HG02970 (cell line): ENCODE results near the gene RAD51D.
"Not testable (repeated sequence)": the region's sequence is repeated elsewhere in the genome, so short reads cannot be mapped to it uniquely, and the experiment has no call there.

Experiments
- ATAC-seq: cut with Tn5 transposase; IDR thresholded peaks from one replicate; pipeline ENCODE4 v1.9.1; 2021; ENCODE audit warnings: mild to moderate bottlenecking, moderate library complexity, moderate number of reproducible peaks; ENCODE audit not compliant: unreplicated experiment, low FRiP score

RAD51D gene

GRCh38 chr17:35073183-35073790, 46.4 kb downstream of the RAD51D start:
- no peak for ATAC-seq

DNA sequence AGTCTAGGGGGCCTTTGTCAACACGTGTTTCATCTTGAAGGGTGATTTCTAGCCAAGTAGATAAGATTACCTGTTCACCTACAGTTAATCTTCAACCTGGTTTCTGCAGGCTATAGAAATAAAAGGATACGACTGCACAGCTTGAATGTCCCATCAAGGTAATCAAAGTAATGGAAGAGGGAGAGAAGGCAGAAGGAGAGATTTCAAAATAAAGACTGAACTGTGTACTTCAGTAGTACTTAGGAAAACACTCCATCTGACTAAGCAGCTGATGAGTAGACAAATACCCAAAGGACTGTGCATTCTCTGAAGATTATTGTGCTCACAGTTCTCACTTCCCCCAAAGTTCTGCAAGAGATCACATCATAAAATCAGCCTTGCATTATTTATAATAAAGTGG, 50.3 kb downstream of the RAD51D start:
- ATAC-seq: no peak

GRCh38 chr17:35068249-35068648, 51.4 kb downstream of the RAD51D start:
- ATAC-seq: no peak

DNA sequence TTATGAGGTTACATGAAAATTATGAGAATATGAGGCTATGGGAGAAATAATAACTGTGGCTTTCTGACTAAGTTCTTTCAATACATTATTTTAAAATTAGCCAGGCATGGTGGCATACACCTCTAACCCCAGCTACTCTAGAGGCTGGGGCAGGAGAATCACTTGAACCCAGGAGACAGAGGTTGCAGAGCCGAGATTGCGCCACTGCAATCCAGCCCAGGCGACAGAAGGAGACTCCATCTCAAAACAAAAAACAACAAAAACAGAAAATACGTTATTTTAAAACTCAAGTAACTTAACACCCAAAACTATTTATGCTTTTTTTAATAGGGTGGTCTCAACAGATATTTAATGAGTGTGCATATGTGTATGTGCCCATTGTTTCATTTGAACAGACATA, 53.8 kb downstream of the RAD51D start:
- no peak for ATAC-seq

DNA sequence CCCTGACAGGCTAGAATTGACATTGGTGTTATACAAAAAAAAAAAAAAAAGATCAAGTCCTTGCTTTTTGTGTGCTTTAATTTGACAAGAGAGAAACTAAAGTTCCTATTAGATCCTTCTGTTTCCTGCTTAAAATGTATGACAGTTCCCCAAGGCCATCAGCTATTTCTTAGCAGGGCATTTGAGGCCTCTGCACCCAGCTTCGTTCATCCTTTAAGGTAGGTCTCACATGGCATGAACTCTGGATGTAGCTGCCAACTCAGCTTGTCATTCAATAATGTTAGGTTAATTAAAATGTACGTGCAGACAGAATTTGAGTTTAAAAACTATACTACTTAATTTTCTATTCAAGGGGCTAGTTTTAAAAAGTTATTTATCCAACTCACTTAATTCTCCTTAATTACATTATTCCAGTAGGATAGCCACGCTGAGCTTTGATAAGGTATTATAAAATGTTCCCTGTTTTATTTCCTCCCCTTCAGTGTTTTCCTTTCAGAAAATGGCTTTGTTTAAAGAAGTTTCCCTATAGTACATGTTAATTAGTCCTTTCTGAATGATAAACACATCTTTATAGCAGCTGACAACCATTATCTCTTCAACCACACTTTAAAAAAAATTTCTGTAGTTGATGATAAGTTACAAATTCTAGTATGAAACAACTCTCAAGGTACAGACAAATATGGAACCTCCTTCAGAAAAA, 55.0 kb downstream of the RAD51D start:
- no peak for ATAC-seq

- ATAC-seq: peak; percentile 80
Measured at GRCh38 chr17:35063514-35064223, 56.0 kb downstream of the RAD51D start, which contains the start of gene RFFL. Gene RFFL, minus strand, starts transcription at chr17:35063707. Its CDS starts 37,154 bp downstream, at chr17:35026553.

- no peak for ATAC-seq
Measured at GRCh38 chr17:35062308-35062707, 57.4 kb downstream of the RAD51D start.

DNA sequence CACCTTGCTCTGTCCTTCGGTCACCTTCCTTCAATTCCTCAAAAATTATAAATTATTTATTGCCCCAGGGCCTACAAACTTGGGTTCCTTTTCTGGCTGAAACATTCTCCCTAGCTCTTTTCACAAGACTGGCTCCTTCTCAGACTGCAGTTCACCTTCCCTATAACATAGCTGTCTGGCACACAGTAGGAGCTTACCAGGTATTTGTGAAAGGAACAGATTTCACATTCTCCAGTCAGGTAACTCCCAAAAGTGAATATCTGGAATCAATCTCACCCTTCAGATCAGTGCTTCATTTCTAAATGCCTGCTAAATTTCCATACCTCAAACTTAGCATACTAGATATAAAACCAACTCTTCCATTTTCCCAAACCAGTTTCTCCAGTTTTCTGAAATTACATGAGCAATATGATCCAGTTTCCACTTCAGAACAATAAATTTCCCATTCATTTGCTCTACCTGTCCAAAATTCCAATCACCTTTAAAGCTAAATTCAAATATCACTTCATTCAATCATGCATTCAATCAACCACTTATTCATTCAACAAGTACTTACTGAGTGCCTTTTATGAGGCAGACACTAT, 62.2 kb downstream of the RAD51D start:
- ATAC-seq: no peak

DNA sequence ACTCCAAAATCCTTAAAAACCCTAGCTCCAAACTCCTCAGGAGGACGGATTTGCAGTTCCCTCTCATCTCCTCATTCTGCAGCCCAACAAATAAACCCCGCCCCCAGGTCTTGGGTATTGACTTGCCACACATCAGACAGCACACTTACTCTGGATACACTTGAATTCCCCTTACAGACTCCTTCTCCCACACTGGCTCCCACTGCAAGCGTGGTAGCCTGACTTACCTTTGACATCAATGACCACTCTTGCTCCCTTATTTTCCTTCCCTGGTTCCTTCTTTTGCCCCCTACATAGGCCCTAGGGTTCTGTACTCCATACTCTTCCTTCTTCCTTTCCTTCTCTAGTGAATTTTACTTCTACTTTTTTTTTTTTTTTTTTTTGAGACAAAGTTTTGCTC, 63.6 kb downstream of the RAD51D start:
- ATAC-seq: no peak

DNA sequence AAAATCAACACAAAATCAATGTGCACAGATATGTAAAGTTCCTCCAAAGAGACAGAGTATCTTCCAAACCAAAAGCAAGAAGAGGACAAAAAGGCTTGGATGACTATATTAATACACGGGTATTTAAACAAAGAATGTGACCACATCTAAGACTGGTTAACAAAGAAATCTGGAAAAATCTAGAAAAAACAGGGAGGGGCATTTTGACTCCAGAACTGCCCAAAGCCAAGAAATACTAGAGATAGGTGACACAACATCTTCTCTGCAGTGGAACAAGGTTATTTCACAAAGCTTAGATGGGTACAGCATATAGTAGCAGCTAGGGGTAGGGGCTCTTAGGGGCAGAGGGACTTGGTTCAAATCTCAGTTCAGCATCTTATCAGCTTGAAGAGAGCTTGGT, 66.5 kb downstream of the RAD51D start:
- ATAC-seq: no peak

- no peak for ATAC-seq
Measured at GRCh38 chr17:35052780-35053179, 66.9 kb downstream of the RAD51D start.

GRCh38 chr17:35052241-35052610, 67.4 kb downstream of the RAD51D start:
- ATAC-seq: no peak

GRCh38 chr17:35051579-35052240, 68.0 kb downstream of the RAD51D start:
- no peak for ATAC-seq

GRCh38 chr17:35051183-35051578, 68.5 kb downstream of the RAD51D start:
- ATAC-seq: no peak

- ATAC-seq: no peak
Measured at GRCh38 chr17:35050170-35050569, 69.5 kb downstream of the RAD51D start.

DNA sequence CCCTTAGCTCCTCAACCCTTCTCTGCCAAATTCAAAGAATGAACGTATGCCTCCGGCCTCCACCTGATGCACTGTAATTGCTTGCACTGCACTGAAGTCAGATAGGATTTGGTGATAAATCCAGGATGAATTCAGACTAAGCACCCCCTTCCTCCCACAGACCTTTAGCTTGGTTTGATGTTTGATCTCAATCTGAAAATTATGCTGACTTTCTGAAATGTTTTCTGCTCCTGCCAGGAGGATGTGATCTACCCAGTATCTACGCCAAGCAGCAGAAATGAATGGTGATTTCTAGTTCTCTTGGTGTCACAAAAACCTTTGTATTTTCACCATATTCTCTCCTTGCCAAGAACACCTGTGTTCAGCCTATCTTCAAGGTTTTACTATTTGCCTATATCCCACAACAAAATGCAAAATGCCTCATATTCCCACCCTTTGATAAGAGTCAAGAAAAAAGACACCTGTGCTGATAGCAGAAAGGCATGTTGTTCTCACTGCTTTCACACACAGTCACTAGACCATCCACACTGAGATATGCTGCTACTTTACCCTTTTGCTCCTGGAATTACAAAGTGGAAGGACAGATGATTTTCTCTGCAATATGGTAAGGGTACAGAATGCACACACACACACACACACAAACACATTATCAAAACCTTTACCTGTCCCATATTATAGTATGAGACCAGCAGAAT, 70.8 kb downstream of the RAD51D start:
- ATAC-seq: no peak

- no peak for ATAC-seq
Measured at GRCh38 chr17:35046740-35047283, 72.8 kb downstream of the RAD51D start.

GRCh38 chr17:35046245-35046644, 73.4 kb downstream of the RAD51D start:
- no peak for ATAC-seq

GRCh38 chr17:35045458-35045979, 74.1 kb downstream of the RAD51D start:
- ATAC-seq: not testable (repeated sequence)

DNA sequence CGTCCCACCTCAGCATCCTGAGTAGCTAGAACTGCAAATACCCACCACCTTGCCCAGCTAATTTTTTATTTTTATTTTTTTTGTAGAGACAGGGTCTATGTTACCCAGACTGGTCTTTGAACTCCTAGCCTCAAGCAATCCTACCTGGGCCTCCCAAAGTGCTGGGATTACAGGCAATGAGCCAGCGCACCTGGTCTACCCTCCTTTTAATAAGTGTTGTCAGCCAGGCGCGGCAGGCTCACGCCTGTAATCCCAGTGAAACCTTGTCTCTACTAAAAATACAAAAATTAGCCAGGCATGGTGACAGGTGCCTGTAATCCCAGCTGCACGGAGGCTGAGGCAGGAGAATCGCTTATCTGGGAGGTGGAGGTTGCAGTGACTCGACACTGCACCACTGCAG, 75.5 kb downstream of the RAD51D start:
- ATAC-seq: no peak
